GM18526 (cell line): ENCODE results near the gene PPP2R5E.

Experiments
- POLR2A ChIP-seq: IDR thresholded peaks from 3 replicates; pipeline ENCODE4 v1.6.1; 2011; ENCODE audit not compliant: insufficient read length; ENCODE audit errors: extremely low read depth

Gene PPP2R5E

GRCh38 chr14:63388766-63389431 lies 154.3 kb downstream of the PPP2R5E start:
- TF ChIP-seq POLR2A: no peak

GRCh38 chr14:63387711-63388110 lies 155.5 kb downstream of the PPP2R5E start:
- no peak for TF ChIP-seq POLR2A

- no peak for TF ChIP-seq POLR2A
Measured at GRCh38 chr14:63383776-63384367, 159.3 kb downstream of the PPP2R5E start.

GRCh38 chr14:63378444-63378843 lies 164.7 kb downstream of the PPP2R5E start:
- no peak for TF ChIP-seq POLR2A

- TF ChIP-seq POLR2A: no peak
Measured at GRCh38 chr14:63375769-63376168, 167.4 kb downstream of the PPP2R5E start.

GRCh38 chr14:63371033-63371432 lies 172.1 kb downstream of the PPP2R5E start:
- no peak for TF ChIP-seq POLR2A

GRCh38 chr14:63367742-63368364 lies 175.3 kb downstream of the PPP2R5E start:
- TF ChIP-seq POLR2A: no peak

- TF ChIP-seq POLR2A: no peak
Measured at GRCh38 chr14:63362389-63362819, 180.8 kb downstream of the PPP2R5E start.

- TF ChIP-seq POLR2A: no peak
Measured at GRCh38 chr14:63361790-63362189, 181.4 kb downstream of the PPP2R5E start.

- TF ChIP-seq POLR2A: no peak
Measured at GRCh38 chr14:63357841-63358240, 185.3 kb downstream of the PPP2R5E start.

- TF ChIP-seq POLR2A: no peak
Measured at GRCh38 chr14:63345826-63346225, 197.4 kb downstream of the PPP2R5E start.

- TF ChIP-seq POLR2A: no peak
Measured at GRCh38 chr14:63344336-63344735, 198.8 kb downstream of the PPP2R5E start.

GRCh38 chr14:63343878-63344277 lies 199.3 kb downstream of the PPP2R5E start:
- no peak for TF ChIP-seq POLR2A

GRCh38 chr14:63342371-63342770 lies 200.8 kb downstream of the PPP2R5E start:
- no peak for TF ChIP-seq POLR2A

GRCh38 chr14:63328787-63329737 lies 214.1 kb downstream of the PPP2R5E start:
- TF ChIP-seq POLR2A: no peak
